PC-9 (cell line): ENCODE data around the gene SPDYE18. TPM values are rescaled to one million over a fixed set of nuclear protein-coding genes. Genes with fewer than 3 reads are reported as not detected.
"Not testable (repeated sequence)": the region's sequence is repeated elsewhere in the genome, so short reads cannot be mapped to it uniquely, and the experiment has no call there.

ENCODE experiments used
- BruUV-seq: library from RNA; stranded (reverse); fragments of 400-500 nt; replicated peaks from 2 replicates; lab custom pipeline; 2021; lab: Mats Ljungman, UMichigan
- CTCF ChIA-PET: fragments of 300-600 bp; sonication (Branson Sonifier 250); formaldehyde crosslinking; loops from one replicate; lab custom pipeline; 2022; ENCODE audit warnings: antibody characterized with exemption; lab: Charles Lee
- POLR2A ChIA-PET: fragments of 300-600 bp; sonication (Branson Sonifier 250); formaldehyde crosslinking; loops from one replicate; lab custom pipeline; 2022; ENCODE audit warnings: antibody characterized with exemption; ENCODE audit not compliant: unreplicated experiment; lab: Charles Lee
- DNase-seq, 2 experiments: peaks; one replicate each; pipeline versions ENCODE4 v3.0.0 to v3.0.0-alpha.2; 2015 to 2022; ENCODE audit warnings: mixed read lengths in 1 of 2
- H2AFZ ChIP-seq: fragments of 200-600 bp; sonication (generic); 2 replicates; pipeline ENCODE4 v1.8.1; 2017; ENCODE audit warnings: antibody characterized with exemption
- H3F3A ChIP-seq: fragments of 200-600 bp; sonication (generic); 2 replicates; pipeline ENCODE4 v1.8.1; 2017; ENCODE audit warnings: antibody characterized with exemption, mild to moderate bottlenecking, low read depth; ENCODE audit not compliant: insufficient read depth
- H3K27ac ChIP-seq: fragments of 200-600 bp; sonication (generic); 2 replicates; pipeline ENCODE4 v1.6.1; 2016; ENCODE audit warnings: mixed run types
- H3K27me3 ChIP-seq: fragments of 200-600 bp; sonication (generic); 2 replicates; pipeline ENCODE4 v1.6.1; 2016; ENCODE audit warnings: low read depth, mixed run types; ENCODE audit not compliant: insufficient read depth
- H3K36me3 ChIP-seq: fragments of 200-600 bp; sonication (generic); 2 replicates; pipeline ENCODE4 v1.6.1; 2016; ENCODE audit warnings: low read depth, mixed run types
- H3K4me1 ChIP-seq: fragments of 200-600 bp; sonication (generic); replicated peaks from 2 replicates; pipeline ENCODE4 v1.6.1; 2016; ENCODE audit warnings: mixed run types; ENCODE audit not compliant: insufficient read depth
- H3K4me2 ChIP-seq: fragments of 200-600 bp; sonication (generic); 2 replicates; pipeline ENCODE4 v1.6.1; 2017; ENCODE audit warnings: mixed run types
- H3K4me3 ChIP-seq: fragments of 200-600 bp; sonication (generic); 2 replicates; pipeline ENCODE4 v1.6.1; 2016; ENCODE audit warnings: mixed run types
- H3K79me2 ChIP-seq: fragments of 200-600 bp; sonication (generic); 2 replicates; pipeline ENCODE4 v1.6.1; 2017; ENCODE audit warnings: low read depth, mixed run types
- H3K9me2 ChIP-seq: fragments of 200-600 bp; sonication (generic); 2 replicates; pipeline ENCODE4 v1.8.1; 2017; ENCODE audit warnings: mild to moderate bottlenecking; ENCODE audit not compliant: insufficient read depth
- H3K9me3 ChIP-seq: fragments of 200-600 bp; sonication (generic); 2 replicates; pipeline ENCODE4 v1.8.1; 2016; ENCODE audit warnings: low read depth; ENCODE audit not compliant: insufficient read depth
- H4K20me1 ChIP-seq: fragments of 200-600 bp; sonication (generic); 2 replicates; pipeline ENCODE4 v1.8.1; 2017; ENCODE audit not compliant: insufficient read depth
- intact Hi-C: fragments of 100-400 bp; cut with micrococcal nuclease; formaldehyde crosslinking; loops from one replicate; pipeline ENCODE4 v1.10.0; 2022; ENCODE audit not compliant: unreplicated experiment
- total RNA-seq: library from RNA; stranded (reverse); gene quantifications from 2 replicates; pipeline ENCODE4 v1.2.3, GENCODE V29; 2021

SPDYE18 gene
- total RNA-seq, 1 experiment from 2014 or later: 0.44 TPM

DNA sequence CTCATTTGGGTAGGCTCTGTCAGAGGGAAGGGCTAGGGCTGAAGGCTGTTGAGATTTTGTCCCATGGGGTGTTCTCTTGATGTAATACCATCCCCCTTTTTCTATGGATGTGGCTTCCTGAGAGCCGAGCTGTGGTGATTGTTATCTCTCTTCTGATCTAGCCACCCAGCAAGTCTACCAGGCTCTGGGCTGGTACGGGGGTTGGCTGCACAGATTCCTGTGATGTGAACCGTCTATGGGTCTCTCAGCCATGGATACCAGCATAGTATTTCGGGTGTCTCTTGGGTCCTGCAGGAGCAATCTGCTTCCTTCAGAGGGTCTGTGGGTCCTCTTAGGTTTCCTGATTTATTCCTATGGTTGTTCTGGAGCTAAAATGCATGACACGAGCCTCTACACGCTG lies 8.8 kb upstream of the SPDYE18 start:
- H3K9me3 ChIP-seq, POLR2A ChIA-PET, H3K27me3 ChIP-seq, H3K4me3 ChIP-seq, H3F3A ChIP-seq, CTCF ChIA-PET, H3K9me2 ChIP-seq, H3K36me3 ChIP-seq, H3K4me2 ChIP-seq, BruUV-seq, H3K79me2 ChIP-seq, H3K27ac ChIP-seq, H3K4me1 ChIP-seq, DNase-seq, H2AFZ ChIP-seq, H4K20me1 ChIP-seq, intact Hi-C loops: not testable (repeated sequence)

DNA sequence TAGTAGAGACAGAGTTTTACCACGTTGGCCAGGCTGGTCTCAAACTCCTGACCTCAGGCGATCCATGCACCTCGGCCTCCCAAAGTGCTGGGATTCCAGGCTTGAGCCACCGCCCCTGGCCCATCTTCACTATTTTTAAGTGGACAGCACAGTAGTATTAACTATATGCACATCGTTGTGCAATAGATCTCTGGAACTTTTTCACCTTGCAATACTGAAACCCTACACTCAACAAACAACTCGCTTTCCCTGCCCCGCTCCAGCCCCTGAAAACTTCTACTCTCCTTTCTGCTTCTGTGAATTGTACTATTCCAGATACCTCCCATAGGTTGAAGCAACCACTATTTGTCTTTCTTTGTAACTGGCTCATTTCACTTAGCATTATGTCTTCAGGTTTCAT lies 3.5 kb upstream of the SPDYE18 start:
- H3K4me2 ChIP-seq, H3K9me3 ChIP-seq, H3K4me1 ChIP-seq, H3K36me3 ChIP-seq, CTCF ChIA-PET, H4K20me1 ChIP-seq, H3K79me2 ChIP-seq, DNase-seq, H3K4me3 ChIP-seq, BruUV-seq, POLR2A ChIA-PET, intact Hi-C loops, H3K27me3 ChIP-seq, H2AFZ ChIP-seq, H3F3A ChIP-seq, H3K9me2 ChIP-seq, H3K27ac ChIP-seq: not testable (repeated sequence)

DNA sequence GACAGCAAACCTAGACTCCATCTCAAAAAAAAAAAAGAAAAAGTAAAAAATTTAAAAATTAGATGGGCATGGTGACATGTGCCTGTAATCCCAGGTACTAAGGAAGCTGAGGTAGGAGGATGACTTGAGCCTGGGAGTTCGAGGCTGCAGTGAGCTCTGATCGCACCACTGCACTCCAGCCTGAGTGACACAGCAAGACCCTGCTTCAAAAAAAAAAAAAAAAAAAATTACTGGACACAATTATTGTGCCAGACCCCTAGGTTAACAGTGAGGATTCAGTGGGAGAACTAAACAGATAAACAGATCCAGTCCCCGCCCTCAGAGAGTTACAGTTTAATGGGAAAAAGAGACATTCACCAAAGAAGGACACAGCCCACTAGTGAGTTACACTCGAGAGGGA lies 1.4 kb upstream of the SPDYE18 start:
- BruUV-seq: TSS peak; percentile 18
- CTCF ChIA-PET: not testable (repeated sequence)

GRCh38 chr7:77032261-77032660 lies 30.1 kb downstream of the SPDYE18 start, which contains the start of gene SPDYE17:
SPDYE17 (minus strand) TSS chr7:77032361; CDS start chr7:77030570, 1,791 bp downstream.
- H3K9me3 ChIP-seq, POLR2A ChIA-PET, BruUV-seq, H3F3A ChIP-seq, H3K9me2 ChIP-seq, H3K4me3 ChIP-seq, H3K4me1 ChIP-seq, H3K4me2 ChIP-seq, intact Hi-C loops, H4K20me1 ChIP-seq, CTCF ChIA-PET, H3K79me2 ChIP-seq, H3K27me3 ChIP-seq, H3K27ac ChIP-seq, H2AFZ ChIP-seq, DNase-seq, H3K36me3 ChIP-seq: not testable (repeated sequence)

More for the DNA sequence above, 1.4 kb upstream of the SPDYE18 start:
- H3K27ac ChIP-seq, H2AFZ ChIP-seq, POLR2A ChIA-PET, H4K20me1 ChIP-seq, H3K4me1 ChIP-seq, H3K4me2 ChIP-seq, H3F3A ChIP-seq, H3K36me3 ChIP-seq, H3K27me3 ChIP-seq, H3K9me2 ChIP-seq, intact Hi-C loops, H3K4me3 ChIP-seq, H3K79me2 ChIP-seq, DNase-seq, H3K9me3 ChIP-seq: not testable (repeated sequence)

DNA sequence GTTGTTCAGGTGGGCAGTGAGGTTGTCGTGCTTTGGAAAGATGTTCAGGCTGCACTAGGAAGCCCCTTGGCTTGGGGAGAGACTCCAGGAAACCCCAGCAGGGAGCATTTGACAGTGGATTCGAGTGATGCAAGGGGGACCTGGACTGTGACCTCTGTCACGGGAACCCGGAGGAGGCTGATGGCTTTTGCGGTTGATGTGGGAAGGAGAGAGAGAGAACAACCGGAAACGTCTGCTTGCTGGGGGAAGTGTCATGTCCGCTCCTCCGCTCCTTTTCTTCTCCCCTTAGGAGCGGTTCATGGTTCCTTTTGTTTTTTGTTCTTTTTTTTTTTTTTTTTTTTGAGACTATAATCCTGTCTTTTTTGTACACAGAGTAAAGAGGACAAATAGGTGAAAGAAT lies 36.0 kb downstream of the SPDYE18 start:
- CTCF ChIA-PET, H3K4me3 ChIP-seq, H3K27me3 ChIP-seq, H3K36me3 ChIP-seq, H3K9me2 ChIP-seq, H3F3A ChIP-seq, H3K9me3 ChIP-seq, H3K4me1 ChIP-seq, H2AFZ ChIP-seq, DNase-seq, intact Hi-C loops, H3K4me2 ChIP-seq, H4K20me1 ChIP-seq, H3K27ac ChIP-seq, BruUV-seq, H3K79me2 ChIP-seq, POLR2A ChIA-PET: not testable (repeated sequence)

DNA sequence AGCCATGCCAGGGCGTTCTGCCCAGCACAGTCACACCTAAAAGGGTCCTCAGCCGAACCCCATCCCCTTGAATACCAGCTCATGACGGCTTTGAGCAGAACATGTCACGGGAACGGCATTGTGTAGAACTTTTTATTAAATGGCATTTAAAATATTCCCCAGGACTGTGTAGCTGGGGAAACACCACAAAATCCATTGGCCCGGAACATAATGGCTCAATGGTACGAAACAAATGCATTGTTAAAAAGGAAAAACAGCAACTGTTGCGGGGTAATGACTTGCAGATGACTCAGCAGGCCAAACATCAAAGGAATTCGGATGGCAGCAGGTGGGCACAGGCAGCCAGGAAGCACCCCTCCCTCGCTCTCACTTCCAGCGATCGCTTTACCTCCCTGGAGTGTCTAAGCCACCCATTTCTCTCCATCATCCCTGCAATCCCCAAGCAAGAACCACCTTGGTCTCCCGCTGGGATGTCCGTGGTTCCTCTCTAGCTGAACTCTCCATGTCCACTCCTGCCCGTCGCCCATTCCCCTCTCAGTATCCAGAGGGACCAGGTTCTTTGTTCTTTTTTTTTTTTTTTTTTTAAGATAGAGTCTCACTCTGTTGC lies 52.2 kb downstream of the SPDYE18 start:
- CTCF ChIA-PET, H2AFZ ChIP-seq, H4K20me1 ChIP-seq, H3K4me3 ChIP-seq, BruUV-seq, H3K36me3 ChIP-seq, H3K9me3 ChIP-seq, POLR2A ChIA-PET, H3K9me2 ChIP-seq, H3F3A ChIP-seq, H3K79me2 ChIP-seq, H3K27me3 ChIP-seq, intact Hi-C loops: not testable (repeated sequence)
- DNase-seq: peak; percentile 73 to 87
- Histone ChIP-seq H3K4me2 (peak overlapping the region; percentile 44; the same call in 1 of the 2 replicates), H3K4me1 (peaks cover 21% of the 10 kb centered on the region), H3K27ac (peak overlapping the region; percentile 78)

- peak; percentile 95 to 97 for DNase-seq
- H3K4me1 ChIP-seq: peaks cover 26% of the 10 kb centered on the region
- H3K36me3 ChIP-seq, H3K9me2 ChIP-seq, H3F3A ChIP-seq, H4K20me1 ChIP-seq, intact Hi-C loops, H3K4me3 ChIP-seq, H2AFZ ChIP-seq, H3K79me2 ChIP-seq, POLR2A ChIA-PET, H3K9me3 ChIP-seq, BruUV-seq, H3K27me3 ChIP-seq: not testable (repeated sequence)
- CTCF ChIA-PET: interaction anchor here (0.6 kb wide), 1 partner anchor 655 kb away, joined by 3 read pairs; no protein-coding TSS in a partner anchor
- H3K27ac ChIP-seq: peak overlapping the region; percentile 90
- H3K4me2 ChIP-seq: peak overlapping the region; percentile 82
These were observed 54.4 kb downstream of the SPDYE18 start for GRCh38 chr7:77008000-77008399.
